ENCODE measurements around the gene COA8.
A peak's percentile ranks its signal among the peaks of the same experiment; 100 is the strongest.

The COA8 gene

DNA sequence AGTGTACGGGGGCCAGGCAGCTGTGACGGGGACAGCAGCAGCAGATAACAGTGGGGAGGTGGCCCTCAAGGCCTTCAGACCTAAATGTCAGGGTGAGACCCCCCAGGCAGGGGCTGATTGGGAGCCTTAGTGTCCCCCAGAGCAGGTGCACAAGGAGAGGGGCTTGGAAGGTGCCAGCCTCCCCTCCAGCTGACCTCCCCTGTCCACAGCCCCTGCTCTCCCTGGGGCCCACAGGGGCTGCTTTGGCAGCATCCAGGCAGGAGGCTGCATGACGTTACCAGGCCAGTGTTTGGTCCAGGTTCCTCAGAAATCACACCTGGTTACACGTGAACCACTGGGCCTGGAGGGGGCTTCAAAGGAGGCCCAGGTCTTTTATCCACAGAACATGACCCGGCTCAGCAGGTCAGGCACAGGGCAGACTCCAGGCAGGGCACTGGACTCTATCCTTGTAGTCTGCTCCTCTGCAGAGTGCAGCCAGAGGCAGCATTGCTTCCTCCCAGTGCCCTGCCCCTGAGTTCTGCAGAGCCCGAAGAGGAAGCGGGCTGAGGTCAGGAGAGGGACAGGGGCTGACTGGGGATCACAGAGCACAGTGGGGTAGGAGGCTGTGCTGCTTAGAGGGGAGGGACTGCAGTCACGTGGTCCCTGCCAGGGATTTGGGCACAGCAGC, 36.4 kb upstream of the COA8 start:
- peak; percentile 17 to 20 for DNase-seq

DNA sequence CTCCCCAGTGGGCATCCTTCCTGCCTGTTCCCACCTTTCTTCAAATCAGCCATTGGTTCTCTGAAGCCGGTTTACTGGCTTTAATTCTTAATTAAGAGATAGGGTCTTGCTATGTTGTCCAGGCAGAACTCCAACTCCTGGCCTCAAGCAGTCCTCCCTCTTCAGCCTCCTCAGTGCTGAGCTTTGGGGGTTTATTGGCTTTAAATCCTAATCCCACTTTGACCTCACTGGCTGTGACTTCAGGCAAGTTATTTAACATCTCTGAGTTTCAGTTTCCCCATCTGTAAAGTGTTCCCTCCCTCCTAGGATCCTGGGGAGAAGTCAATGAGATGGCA, 35.9 kb upstream of the COA8 start:
- no peak for DNase-seq

DNA sequence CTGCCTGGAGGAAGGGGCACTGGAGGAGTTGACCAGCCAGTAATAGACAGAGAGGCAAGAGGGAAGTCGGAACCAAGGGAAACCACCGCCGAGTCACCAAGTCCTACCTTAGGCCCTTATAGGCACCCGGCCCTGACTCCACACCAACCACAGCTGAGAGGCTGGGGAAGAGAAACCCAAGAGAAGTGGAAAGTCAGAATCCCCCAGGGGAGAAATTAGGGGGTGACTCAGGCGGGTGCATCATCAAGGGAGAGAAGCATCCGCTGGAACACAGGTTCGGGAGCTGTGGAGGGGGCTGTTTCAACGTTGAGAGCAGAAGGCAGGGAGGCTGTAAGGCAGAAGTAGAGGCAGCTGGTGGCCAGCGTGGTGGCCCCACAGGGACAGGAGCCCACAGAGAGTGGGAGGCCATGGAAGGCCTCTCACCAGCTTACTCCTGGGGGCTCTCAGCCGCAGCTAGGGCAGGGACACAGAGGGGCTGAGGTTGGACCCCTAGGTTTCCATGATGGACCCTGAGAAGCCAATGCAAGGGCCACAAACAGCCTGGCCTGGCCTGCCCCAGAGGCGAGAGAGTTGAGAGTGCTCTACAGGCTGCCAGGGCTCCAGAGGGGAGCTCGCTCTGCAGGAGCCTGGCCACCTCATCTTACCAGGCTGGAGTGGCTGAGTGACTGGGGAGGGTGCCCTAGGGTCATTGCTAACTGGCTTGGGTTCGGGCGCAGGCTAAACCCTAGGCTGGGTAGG, 35.2 kb upstream of the COA8 start:
- DNase-seq = no peak

DNA sequence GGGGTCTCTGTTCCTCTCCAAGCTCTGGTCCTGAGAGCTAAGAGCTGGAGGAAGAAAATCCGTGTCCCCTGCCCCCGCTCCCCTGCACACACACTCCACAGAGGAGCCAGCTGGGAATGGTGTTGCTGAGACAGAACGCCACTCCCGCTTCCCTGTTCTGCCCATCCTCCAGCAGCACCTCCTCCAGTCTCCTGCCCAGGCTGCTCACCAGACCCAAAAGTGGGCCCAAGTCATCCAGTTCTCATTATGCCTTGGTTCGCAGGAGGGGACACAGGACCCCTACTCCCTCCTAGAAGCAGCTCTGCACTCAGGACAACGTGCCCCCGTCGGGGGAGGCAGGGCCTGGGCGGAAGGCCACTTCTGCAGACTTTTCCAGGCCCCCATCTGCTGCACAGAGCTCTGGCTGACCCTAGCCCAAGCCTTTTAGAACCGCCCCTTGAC, 34.6 kb upstream of the COA8 start:
- DNase-seq = no peak

DNA sequence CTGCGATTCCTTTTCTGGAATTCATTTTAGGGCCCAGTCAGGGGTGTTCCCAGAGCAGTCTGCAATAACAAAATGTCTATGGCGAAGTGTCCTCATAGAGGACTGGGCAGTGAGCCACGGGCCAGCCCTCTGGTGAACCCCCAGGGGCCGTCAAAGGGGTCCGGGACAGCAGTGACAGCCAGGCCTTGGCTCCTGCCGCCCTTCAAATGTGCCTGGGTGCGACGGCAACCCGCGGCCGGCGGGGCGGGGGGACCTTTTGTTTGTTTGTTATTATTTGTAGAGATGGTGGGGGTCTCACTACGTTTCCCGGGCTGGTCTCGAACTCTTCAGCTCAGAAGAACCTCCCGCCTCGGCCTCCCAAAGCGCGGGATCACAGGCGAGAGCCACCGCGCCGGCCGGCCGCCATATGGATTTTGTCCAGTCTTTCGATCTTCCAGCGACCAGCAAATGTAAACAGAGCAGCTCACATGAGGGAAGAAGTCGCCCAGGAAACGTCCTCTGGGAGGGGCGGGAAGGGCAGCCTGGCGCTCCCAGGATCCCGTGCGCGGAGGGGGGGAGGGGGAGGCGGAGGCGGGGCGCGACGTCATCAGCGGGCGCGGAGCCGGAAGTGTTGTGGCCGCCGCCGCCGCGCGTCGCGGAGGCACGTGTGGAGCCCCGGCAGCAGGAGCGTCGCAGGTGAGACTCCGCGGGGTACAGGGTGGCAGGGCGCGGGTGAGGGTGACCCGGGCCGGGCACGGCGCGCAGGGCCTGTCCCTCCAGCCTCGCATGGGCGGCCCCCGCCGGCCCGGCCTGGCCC, 34.0 kb upstream of the COA8 start, which contains the start of gene TRMT61A:
Gene TRMT61A, plus strand, starts transcription at position 610 of the 796 bp plus-strand sequence. CDS start 783 bp downstream, outside the sequence.
- DNase-seq = peak; percentile 66 to 68

DNA sequence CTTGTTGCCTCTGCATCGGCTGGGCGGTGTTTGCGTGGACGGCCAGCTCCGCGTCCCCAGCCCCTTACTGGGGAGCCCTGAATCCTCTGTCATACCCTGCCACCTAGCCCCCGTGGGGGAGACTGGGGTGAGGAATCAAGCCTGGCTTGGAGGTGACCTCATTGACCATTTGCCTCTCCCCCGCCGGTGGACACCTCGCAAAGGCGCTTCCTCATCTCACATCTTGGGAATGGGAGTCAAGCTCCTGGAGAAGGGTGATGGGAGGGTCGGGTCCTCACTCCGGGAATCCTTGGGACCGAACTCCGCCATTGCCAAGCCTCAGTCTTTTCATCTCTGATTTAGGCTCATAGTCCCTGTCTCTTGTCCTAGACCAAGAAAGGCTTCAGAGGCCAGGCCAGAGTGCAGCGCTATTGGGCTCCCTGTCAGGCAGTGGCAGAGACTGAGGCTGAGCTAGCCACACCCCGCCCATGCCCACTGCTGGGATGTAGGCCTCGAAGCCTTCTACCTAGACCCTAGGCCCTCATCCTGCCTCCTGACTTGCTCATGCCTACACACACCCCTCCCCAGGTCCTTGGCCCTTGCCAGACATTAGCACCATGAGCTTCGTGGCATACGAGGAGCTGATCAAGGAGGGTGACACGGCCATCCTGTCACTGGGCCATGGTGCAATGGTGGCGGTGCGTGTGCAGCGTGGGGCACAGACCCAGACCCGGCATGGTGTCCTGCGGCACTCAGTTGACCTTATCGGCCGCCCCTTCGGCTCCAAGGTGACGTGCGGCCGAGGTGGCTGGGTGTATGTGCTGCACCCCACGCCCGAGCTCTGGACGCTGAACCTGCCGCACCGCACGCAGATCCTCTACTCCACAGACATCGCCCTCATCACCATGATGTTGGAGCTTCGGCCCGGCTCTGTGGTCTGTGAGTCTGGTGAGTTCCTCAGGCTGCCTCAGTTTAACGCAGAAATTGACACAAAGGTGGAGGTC, 33.1 kb upstream of the COA8 start:
- no peak for DNase-seq

DNA sequence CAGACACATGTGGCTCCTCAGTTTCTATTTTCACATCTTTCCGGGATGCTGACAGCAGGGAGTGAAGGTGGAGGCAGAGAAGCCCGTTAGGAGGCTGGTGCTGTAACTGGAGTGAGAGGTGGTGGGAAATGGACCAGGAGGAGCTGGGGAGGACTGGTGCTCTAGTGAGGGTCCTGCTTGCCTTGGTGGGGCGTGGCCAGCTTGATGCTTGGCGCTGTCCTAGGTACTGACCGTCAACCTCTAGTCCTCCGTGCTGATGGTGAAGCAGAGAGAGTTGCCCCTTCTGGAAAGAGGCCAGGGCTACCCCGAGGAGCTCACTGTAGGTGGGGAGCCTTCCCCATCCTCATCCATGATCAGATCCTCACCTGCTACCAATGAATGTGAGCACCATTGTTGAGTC, 32.4 kb upstream of the COA8 start:
- peak in 1 of 2 experiments; percentile 24 for DNase-seq

DNA sequence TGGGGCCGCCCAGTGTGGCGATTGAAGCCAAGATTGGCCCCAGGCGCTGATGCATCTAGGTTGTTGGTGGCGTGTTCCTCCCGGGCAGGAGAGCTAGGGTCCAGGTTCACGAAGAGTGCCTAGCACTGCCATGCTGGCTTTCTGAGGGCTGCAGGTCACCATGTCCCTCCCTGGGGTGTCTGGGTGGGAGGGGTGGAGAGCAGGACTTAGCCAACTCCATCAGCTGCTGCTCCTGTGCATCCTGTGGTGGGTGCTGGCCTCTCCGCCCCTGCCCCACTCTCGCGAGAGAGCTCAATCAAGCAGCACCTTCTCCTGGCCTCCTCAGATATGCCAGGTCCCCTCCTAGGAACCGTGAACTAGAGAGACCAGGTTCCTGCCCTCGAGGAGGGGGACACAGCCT, 31.9 kb upstream of the COA8 start:
- DNase-seq = no peak

DNA sequence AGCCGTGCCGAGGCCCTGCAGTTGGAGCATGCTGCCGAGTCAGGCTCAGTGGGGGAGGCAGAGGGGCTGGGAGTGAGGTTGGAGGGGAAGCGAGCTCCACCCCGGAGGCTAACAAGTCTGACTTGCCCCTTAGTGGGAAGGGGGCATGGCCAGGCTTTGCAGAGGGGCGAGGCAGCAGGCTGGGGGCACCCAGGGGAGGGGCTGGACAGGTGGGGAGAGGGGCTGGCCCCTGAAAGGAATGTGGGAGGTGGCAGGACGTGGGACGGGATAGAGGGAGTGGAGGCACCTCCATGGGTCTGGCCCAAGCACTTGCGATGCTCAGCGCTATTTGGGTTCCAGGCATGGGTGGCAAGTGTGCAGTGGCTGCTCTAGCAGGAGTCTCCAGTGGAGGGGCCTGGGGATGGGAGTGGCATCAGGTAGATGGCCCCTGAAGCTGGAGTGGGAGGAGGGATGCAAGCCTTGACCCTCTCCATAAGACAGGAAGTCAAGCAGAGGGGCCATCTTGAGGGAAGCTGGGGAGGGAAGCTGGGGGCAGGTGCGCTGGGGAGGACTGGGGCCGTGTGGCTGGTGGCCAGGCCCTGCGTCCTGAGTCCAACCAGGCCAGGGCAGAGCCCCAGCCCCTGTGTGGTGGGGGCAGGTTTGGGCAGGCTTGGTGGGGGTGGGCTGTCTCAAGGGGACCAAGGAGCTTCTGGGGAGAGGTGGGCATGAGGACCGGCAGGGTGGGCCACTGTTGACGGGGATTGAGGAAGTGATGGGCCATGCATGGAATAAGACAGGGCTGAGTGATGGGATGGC, 31.1 kb upstream of the COA8 start:
- DNase-seq = no peak

DNA sequence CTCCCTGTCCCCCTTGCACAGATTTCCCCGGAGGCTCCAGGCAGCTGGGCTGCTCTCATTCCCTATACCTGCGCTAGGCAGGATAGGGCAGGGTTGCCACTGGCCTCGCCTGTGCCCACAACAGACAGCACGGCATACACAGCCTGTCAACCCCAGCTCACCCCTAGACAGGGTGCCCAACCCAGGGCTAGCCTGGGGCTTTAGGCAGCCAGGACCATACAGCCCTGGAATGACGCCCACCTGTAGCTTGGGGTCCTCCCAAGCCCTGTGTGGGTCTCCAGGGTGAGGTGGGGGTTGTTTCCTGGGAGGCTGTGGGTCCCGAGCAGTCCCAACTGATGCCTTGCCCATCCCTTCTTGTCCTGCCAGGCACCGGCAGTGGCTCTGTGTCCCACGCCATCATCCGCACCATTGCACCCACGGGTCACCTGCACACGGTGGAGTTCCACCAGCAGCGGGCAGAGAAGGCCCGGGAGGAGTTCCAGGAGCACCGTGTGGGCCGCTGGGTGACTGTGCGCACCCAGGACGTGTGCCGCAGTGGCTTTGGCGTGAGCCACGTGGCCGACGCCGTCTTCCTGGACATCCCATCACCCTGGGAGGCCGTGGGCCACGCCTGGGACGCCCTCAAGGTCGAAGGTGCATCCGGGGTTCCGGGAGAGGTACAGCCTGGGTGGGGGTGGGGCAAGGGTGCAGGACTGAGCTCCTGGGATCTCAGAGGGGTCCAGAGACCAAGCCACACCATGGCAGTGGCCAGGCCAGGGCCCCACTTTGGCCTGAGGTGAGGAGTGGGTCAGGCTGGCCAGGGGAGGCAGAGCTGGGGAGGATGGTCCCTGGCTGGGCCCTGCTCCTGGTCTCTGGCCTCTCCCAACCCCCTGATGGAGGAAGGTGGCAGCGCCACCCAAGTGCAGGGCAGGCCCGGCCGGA, 30.3 kb upstream of the COA8 start:
- no peak for DNase-seq

DNA sequence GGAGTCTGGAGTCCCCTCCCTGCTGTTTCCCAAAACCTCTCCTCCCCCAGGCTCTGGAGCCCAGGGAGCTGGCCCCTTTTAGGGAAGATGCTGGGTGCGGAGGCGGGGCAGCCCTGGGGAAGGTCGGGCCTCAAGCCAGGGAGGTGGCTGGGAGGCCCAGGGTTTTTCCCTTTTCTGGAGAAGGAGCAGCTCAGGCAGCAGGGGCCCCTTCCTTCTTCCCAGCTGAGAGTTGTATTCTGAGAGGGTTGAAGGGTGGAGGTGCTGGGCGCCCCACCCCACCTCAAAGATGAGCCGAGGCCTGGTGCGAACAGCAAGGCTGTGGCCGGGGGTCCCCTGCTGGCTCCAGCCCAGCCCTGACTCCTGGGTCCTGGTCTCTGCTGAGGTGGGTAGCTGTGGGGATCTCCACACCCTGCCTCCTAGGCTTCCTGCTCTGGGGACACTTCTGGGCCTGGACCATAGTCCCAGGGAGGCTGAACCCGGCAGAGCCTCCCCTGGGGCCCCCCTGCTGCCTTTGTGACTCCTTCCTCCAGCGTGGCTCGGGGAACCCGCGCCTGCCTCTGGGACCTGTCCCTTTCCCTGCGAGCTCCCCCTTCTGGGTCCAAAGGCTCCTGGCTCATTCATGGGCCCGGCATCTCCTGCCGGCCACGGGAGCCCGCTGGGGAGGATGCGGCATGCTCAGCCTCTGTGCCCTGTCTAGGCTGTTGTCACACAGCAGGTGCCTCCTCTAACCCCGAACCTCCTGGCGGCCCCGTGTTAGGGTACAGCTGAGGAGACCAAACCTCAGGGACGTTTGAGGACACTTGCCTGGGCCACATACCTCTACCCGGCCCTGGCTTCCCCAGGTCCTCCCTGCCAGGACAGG, 29.4 kb upstream of the COA8 start:
- no peak for DNase-seq

DNA sequence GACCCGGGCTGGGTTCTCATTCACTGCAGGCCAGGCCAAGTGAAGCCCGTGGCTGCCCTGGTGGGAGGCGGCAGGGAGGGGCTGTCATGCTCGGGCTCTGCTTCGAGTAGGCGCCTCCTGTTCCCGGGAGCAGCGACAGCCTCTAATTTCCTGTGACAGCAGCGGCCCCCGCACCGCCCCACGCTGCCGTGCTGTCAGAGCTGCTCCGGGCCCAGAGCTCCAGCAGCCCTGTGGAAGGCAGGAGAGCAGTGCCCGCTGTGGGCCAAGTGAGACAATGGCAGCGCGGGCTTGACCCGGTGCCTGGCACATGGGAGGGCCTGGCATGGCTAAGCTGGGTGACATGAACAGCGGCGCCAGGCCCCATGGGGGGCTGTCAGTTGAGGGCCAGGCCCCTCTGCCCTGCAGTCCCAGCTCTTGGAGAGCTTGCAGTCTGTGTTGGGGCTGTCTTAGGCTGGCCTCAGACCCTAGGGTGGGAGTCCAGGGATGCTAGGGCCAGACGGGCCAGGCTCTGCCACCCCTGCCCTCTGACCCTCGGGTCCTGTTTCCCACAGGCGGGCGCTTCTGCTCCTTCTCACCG, 28.7 kb upstream of the COA8 start:
- DNase-seq = no peak

DNA sequence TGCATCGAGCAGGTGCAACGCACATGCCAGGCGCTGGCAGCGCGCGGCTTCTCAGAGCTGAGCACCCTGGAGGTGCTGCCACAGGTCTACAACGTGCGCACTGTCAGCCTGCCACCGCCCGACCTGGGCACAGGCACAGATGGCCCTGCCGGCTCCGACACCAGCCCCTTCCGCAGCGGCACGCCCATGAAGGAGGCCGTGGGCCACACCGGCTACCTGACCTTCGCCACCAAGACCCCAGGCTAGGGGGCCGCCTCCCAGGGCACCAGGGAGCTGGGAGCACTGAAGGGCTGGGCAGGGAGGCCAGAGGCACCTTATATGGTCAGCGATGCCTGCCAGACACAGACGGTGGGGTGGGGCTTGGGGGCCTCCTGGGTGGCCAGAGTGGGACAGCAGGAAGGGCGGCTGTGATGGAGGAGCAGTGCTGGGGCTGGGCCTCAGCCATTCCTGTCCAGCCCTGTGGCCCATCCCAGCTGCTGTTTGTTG, 28.1 kb upstream of the COA8 start:
- DNase-seq = no peak

DNA sequence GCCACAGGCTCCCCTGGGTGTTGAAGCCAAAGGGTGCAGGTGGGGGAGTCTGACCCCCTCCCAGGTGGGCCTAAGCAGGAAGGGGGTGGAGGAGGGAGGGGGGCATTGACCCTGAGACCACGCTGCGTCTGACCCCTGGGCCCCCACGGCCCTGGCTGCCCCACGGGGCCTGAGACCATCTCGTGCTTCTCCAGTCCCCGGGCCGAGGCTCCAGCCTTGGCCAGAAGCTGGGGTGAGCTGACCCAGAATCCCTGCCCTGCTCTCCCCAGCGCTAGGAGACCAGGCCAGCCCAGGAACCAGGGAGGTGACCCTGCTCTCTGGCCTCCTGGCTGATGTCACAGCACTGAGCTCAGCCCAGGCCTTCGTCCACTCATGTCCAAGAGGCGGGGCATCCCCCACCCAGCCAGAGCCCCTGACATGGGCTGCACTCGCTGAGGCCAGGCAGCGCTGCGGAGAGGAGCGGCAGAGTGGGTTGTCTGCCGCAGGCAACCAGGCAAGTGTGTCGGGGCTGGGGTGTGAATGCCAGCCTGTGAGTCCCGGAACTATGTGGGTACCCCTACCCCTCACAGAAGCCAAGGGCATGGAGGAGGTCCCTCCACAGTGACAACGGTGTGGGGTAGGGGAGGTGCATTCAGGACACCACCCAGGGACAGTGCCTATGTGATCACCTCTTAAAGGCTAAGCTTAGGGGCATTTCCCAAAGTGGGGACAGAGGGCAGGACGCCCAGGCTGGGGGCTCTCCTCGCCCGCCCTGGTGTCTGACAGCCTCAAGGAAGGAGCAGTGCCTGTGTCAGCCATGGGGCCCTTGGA, 27.5 kb upstream of the COA8 start:
- no peak for DNase-seq

DNA sequence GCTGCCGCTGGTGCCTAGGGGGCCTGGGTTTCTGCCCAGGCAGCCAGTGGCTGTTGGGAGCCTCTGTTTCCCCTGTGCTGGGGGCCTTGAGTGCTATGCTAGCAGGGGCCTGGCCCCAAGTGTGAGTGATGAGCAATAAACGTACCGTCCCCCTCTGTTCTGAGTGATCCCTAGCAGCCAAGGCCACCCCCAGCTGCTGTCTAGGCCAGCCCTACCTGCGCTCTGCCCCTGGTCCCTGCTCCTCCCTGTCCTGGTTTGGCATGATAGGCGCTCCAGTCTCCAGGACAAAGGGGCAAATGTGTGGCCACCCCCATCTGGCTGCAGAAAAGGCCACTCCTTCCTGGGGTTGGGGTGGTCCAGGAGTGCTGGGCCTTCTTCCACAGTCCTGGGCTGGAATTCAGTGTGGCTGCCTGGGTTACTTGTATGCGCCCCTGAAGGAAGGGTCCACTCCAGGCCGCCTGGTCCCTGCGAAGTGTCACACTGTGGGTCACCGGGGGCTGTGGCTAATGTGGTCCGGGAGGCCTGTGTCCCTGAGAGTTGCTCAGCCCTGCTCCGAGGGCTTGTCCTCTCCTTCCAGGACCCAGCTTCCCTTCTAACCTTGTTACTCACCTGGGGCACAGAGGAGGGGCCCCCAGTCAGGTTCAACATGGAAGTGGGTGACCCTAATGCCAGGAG, 26.7 kb upstream of the COA8 start:
- no peak for DNase-seq

DNA sequence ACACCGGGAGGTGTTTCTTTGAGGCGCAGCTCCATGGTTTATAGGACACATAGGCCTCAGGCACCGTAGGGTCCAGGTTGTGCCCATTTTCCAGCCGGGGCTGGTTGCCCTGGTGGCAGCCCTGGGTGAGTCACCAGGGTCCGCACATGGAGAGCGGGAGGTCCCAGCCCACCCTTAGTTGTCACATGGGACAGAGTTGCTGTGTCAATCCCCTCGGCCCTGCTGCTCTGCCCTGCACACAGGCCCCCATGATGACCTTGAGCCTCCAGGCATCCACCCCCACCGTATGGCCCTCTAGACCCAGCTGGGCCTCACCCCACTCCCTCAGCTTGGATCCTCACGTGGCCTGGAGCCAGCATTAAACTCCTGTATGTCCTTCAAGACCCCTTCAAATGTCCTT, 26.1 kb upstream of the COA8 start:
- DNase-seq = no peak

DNA sequence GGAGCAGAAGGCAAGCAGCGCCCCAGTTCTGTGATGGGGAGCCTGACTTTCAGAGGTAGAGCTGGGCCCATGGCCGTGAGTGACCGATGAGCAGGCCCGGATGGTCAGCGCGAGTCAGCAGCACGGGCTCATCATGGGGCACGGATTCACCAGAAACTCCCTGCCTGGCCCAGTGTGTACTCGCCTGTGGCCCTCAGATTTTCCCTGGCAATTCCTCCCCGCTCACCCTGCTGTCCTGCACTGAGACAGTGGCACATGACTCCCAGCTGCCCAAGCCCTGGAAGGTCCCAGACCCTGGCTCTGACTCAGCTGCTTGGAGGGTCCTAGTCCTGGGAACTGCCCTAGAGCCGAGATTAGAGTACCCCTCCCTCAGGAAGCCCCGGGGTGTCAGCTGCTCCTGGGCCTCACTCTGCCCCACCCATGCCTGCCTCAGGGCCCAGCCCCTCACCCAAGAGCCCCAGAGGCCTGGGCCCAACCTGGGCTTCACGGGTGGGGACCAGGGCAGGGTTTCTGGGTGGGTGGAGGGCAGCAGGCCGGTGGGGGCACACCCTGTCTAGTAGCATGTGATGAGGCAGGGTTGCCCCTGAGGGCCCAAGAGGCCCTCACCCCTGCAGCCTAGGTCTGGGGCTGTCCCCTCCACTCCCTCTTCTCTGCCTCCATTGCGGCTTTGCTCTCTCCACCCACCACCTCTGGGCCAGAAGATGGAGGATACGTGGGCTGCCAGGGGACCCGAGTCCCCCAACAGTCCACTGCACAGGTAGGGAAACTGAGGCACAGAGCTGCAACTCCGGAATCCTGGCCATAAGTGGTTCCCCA, 25.4 kb upstream of the COA8 start:
- no peak for DNase-seq

Measured in AML-193 (cell line).